Eye (tissue), 1 donor: ENCODE measurements around the gene LAT.

Source experiments
- DNase-seq: peaks from one replicate; pipeline ENCODE4 v3.0.0-alpha.2; 2015

The LAT gene

DNA sequence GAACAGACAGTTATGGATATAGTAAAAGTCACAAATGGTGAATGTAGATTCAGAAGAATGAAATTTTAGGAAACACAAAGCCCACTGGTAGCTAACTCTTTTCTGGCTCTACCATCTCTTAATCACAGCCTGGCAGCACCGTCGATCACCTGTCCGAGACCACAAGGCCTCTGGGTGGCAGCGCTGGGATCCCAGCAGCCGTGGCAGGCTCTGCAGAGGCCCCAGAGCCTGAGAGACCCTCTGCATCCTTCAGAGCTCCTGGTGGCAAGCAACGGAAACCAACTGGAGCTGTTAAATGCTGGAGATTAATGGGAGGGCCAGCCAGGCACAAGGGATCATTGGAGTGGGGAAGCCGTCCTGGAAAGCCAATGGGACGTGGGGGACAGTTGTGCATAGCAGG, 26.3 kb downstream of the LAT start:
- no peak for DNase-seq

DNA sequence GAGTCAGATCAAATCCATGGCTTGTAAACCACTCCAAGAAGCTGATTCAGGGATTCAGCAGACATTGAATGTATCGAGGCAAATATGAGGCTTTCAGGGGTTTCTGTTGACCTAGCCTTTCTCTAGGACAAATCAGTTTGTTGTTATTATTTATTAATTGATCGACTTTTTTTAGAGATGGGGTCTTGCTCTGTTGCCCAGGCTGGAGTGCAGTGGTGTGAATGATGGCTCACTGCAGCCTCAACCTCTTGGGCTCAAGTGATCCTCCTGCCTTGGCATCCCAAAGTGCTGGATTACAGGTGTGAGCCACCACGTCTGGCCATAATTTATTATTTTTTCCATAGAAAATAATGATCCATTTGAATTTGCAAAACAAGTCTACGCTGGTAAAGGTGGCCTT, 27.0 kb downstream of the LAT start:
- DNase-seq, result no peak

DNA sequence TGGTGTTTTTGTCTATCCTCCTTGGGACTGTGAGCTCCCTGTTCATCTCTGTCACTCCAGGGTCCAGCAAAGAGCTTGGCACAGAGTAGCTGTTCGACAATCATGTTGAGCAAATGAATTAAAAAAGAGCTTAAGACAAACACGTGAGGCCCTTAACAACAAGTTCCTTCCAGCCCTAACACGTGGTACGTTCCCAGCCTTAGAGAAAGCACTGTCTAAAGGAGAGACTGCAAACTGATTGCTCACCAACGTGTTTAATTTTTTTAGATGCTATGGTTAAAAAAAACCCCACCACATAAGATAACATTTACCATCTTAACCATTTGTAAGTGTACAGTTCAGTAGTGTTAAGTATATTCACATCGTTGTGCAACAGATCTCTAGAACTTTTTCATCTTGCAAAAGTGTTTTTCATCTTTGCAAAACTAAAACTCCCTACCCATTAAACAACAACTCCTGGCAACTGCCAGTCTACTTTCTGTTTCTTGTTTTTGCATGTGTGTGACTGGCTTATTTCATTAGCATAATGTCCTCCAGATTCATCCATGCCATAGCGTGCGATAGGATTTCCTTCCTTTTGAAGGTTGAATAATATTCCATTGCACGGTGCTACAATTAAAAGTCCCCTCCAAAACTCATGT, 28.2 kb downstream of the LAT start:
- DNase-seq, result no peak

GRCh38 chr16:29014561-29015069, 29.8 kb downstream of the LAT start:
- DNase-seq, result no peak

DNA sequence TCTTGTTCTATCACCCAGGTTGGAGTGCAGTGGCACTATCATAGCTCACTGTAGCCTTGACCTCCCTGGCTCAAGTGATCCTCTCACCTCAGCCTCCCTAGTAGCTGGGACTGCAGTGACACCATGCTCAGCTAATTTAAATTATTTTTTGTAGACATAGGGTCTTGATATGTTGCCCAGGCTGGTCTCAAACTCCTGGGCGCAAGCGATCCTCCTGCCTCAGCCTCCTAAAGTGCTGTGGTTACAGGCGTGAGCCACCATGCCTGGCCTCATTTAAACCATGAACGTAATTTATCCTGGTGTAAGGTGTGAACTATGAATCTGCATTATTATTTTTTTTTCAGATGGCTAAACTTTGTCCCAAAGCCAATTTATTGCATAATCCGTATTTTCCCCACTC, 37.3 kb downstream of the LAT start:
- DNase-seq, result no peak

DNA sequence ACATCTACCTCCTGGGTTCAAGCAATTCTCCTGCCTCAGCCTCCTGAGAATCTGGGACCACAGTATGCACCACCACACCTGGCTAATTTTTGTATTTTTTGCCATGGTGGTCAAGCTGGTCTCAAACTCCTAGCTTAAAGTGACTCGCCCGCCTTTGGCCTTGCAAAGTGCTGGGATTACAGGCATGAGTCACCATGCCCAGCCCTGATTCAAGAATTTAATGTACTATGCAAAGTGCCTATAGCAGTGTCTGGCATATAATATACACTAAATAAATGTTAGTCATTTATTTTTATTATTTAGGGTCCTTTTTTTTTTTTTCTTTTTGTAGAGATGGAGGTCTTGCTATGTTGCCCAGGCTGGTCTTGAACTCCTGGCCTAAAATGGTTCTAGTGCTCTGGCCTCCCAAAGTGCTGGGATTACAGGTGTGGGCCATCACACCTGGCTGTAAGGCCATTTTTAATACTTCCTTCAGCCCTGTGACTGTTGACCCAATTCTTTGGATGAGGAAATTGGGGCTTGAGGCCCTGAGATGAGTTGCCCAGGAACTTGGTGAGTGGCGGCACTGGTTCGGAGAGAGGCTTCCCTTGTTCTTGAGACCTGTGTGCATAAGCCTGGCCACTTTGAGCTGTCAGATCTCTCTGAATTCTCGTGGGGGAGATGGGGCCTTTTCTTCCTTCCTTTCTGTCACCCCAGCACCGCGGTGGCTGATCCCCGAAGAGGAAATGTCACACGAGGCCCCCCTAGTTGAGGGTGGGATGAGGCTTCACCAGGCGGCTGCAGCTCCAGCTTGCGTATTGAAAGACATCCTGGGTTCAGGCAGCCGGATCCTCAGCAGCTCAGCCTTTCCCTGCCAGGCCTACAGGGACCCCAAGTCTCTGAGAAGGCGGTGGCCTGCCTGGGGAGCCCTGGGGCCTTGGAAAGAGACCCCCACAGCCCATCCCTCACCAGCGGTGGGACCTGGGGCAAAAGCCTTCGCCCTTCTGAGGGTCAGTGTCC, 38.7 kb downstream of the LAT start:
- DNase-seq, result no peak

DNA sequence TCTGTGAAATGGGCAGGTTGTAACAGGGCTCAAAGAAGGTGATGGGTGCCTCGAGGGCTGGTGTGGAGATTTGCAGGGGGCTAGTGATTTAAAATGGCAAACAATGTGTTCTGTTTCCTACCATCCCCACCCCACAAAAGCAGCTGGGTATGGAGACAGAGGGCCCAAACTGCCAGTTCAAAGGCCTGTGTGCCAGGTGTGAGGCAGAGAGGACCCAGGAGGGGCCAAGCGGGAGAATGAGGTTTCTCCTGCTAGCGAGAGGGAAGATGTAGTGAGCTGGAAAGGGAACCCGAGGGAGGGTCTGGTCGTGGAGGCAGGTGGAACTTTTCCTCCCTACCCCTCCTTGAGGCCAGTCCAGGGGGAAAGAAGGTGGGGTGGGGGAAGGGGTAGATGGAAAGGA, 39.4 kb downstream of the LAT start:
- DNase-seq, result no peak

DNA sequence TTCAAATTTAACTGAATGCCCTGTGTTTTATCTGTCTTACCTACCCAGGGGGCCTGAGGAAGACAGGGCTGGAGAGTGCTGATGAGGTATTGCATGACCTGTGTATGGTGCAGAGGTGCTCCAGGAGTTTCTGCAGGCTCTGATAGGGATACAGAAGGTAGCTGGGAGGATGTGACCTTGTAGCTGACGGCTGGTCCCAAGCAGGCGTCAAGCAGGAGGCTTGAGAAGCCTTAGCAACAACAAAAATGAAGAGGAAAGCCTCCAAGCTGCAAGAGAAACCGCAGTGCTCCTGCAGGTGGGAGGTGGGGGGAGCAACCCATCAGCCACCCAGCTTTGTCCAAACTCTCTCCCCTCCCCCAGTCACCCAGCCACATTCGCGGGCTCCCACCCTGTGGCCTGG, 40.4 kb downstream of the LAT start:
- no peak for DNase-seq

- DNase-seq, result no peak
Observed at GRCh38 chr16:29025735-29026134, 40.9 kb downstream of the LAT start.

GRCh38 chr16:29028457-29029167, 43.8 kb downstream of the LAT start:
- DNase-seq, result no peak

DNA sequence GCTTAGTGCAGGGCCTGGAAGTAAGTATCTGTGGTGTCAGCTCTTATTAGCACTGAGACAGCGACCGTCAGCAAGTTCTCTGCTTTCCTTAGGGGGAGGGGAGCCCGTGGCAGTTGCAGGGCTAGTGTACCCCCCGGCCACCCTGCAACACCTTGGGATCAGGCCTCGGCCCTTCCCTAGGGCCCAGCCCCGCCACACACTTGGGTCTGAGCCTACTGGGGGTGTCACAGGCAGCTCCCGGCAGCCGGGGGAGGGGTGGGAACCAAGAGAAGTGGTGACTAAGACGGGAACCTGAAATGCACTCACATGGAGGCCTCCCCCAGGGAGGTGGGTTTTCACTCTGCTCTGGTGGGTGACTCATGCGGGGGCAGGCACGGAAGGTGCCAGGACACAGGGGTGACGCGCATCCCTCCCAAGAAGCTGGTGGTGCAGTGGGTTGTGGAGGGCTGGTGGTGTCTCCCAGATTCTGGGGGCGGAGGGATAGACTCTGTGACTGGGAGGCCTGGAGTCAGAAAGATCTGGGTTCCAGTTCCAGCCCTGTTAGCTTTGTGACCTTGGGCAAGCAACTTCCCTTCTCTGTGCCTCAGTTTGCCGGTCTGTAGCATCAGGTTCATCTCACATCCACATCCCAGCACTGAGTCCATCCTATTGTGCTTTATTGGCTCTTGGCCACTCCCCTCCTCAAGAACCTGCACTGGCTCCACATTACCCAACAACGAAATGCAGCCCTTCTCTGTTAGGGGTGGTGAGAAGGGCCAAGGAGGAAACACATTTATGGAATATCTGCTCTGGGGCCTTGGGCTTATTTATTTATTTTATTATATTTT, 44.5 kb downstream of the LAT start:
- peak; percentile 42 for DNase-seq

DNA sequence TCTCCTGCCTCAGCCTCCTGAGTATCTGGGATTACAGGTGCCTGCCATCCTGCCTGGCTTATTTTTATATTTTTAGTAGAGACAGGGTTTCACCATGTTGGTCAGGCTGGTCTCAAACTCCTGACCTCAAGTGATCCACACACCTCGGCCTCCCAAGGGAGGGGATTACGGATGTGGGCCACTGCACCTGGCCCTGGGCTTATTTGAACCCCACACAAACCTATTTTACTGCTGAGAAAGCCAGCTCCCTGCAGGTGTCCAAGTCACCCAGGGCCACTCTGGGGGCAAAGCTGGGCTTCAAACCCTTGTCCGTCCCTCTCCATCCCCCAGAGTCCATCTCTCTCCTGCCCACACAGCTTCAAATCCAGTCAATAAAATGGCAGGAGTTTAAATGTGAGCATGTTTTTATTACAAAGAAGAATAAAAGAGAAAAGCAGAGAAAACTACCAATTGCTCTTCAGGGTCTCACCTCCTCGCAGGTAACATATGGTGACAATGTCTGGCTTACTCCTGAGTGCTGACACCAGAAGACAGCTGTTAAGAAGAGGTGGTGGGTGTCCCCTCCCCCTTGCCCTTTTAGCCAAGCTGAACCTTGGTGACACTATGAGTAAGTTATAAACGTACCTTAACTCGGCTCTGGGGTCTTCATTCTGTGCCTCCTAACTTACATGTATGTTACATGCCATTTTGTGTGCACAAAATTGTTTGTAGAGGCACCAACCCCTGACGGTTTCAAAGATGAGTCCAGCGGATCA, 45.4 kb downstream of the LAT start:
- no peak for DNase-seq
